AG04450 (cell line): Measurements from ENCODE around the gene OSBPL8. TPM values are rescaled to one million over a fixed set of nuclear protein-coding genes. Genes with fewer than 3 reads are reported as not detected.

Source experiments
- CTCF ChIA-PET: fragments of 300-600, 350-600 bp; formaldehyde crosslinking; extraction: SDS; loops from one replicate; lab custom pipeline; 2022; ENCODE audit warnings: antibody characterized with exemption, inconsistent platforms; lab: Charles Lee
- POLR2A ChIA-PET: fragments of 350-600 bp; formaldehyde crosslinking; extraction: SDS; loops from one replicate; lab custom pipeline; 2021; ENCODE audit warnings: antibody characterized with exemption, inconsistent platforms; lab: Yijun Ruan, JAX
- DNase-seq: peaks from one replicate; pipeline ENCODE4 v3.0.0-alpha.2; 2011; ENCODE audit warnings: low read depth, low spot score
- H3K27ac ChIP-seq: one replicate; pipeline ENCODE4 v1.5.1; 2012; ENCODE audit warnings: low read depth, low read length, control low read depth
- H3K27me3 ChIP-seq: one replicate; pipeline ENCODE4 v1.6.0; 2012; ENCODE audit warnings: low read length; ENCODE audit not compliant: control insufficient read depth, insufficient read depth
- H3K4me3 ChIP-seq: 2 replicates; pipeline ENCODE4 v1.5.1; 2011; ENCODE audit warnings: mild to moderate bottlenecking, low read depth, low read length, control low read depth
- H3K9me3 ChIP-seq: 2 replicates; pipeline ENCODE4 v1.5.1; 2012; ENCODE audit warnings: low read length; ENCODE audit not compliant: control insufficient read depth, insufficient read depth
- polyA plus RNA-seq: library from polyadenylated mRNA; depleted of rRNA; stranded (reverse); fragments of >200 nt; gene quantifications from 2 replicates; pipeline ENCODE4 v1.2.3, GENCODE V29; 2011
- TF ChIP-seq, protein P1 (sequence below): IDR thresholded peaks from 2 replicates; pipeline ENCODE4 v1.5.1; 2011; ENCODE audit warnings: low read depth, low read length, control low read depth, inconsistent platforms

Gene OSBPL8
- polyA plus RNA-seq, 1 experiment, result 64.5 TPM

GRCh38 chr12:76470028-76470939, 89.3 kb downstream of the OSBPL8 start:
- TF ChIP-seq, protein P1, sequence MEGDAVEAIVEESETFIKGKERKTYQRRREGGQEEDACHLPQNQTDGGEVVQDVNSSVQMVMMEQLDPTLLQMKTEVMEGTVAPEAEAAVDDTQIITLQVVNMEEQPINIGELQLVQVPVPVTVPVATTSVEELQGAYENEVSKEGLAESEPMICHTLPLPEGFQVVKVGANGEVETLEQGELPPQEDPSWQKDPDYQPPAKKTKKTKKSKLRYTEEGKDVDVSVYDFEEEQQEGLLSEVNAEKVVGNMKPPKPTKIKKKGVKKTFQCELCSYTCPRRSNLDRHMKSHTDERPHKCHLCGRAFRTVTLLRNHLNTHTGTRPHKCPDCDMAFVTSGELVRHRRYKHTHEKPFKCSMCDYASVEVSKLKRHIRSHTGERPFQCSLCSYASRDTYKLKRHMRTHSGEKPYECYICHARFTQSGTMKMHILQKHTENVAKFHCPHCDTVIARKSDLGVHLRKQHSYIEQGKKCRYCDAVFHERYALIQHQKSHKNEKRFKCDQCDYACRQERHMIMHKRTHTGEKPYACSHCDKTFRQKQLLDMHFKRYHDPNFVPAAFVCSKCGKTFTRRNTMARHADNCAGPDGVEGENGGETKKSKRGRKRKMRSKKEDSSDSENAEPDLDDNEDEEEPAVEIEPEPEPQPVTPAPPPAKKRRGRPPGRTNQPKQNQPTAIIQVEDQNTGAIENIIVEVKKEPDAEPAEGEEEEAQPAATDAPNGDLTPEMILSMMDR, result no peak
- CTCF ChIA-PET, result interaction anchor here (1.0 to 1.2 kb wide), 3 partner anchors 9 to 945 kb away, joined by 3 to 7 read pairs (median 3); no protein-coding TSS in a partner anchor
- Histone ChIP-seq H3K27ac (no peak overlapping the region), H3K4me3 (no peak overlapping the region), H3K27me3 (no peaks in the 10 kb centered on the region), H3K9me3 (no peaks in the 10 kb centered on the region)
- peak; percentile 51 for DNase-seq
- POLR2A ChIA-PET, result interaction anchor here (0.5 kb wide), 1 partner anchor 118 kb away, joined by 3 read pairs; no protein-coding TSS in a partner anchor

GRCh38 chr12:76464631-76465166, 94.9 kb downstream of the OSBPL8 start:
- TF ChIP-seq, protein P1, result no peak
- POLR2A ChIA-PET, result interaction anchor here (0.6 kb wide), 1 partner anchor 769 kb away, joined by 3 read pairs; no protein-coding TSS in a partner anchor
- Histone ChIP-seq H3K4me3 (no peak overlapping the region), H3K27me3 (no peaks in the 10 kb centered on the region), H3K9me3 (no peaks in the 10 kb centered on the region), H3K27ac (no peak overlapping the region)
- no peak for DNase-seq
- CTCF ChIA-PET, result interaction anchor here (0.9 to 1.1 kb wide), 2 partner anchors 9 to 123 kb away, joined by 3 to 8 read pairs; no protein-coding TSS in a partner anchor

GRCh38 chr12:76462668-76463224, 96.8 kb downstream of the OSBPL8 start:
- Histone ChIP-seq H3K27ac (no peak overlapping the region), H3K4me3 (no peak overlapping the region), H3K9me3 (no peaks in the 10 kb centered on the region), H3K27me3 (no peaks in the 10 kb centered on the region)
- TF ChIP-seq, protein P1, result no peak
- CTCF ChIA-PET, result no interaction called here
- POLR2A ChIA-PET, result no interaction called here
- DNase-seq, result no peak

- POLR2A ChIA-PET, result interaction anchor here (0.7 kb wide), 1 partner anchor 85 kb away, joined by 9 read pairs; no protein-coding TSS in a partner anchor
- TF ChIP-seq, protein P1, result no peak
- no peak overlapping the region for H3K4me3 ChIP-seq
- DNase-seq, result no peak
- CTCF ChIA-PET, result no interaction called here
- no peaks in the 10 kb centered on the region for H3K9me3 ChIP-seq
- no peaks in the 10 kb centered on the region for H3K27me3 ChIP-seq
- H3K27ac ChIP-seq, result no peak overlapping the region
These were observed 98.8 kb downstream of the OSBPL8 start for GRCh38 chr12:76460807-76461206.
